Activated naive CD4-positive, alpha-beta T cell treated with Interleukin-2 at 50 U/mL for 16 hours (primary cell): ENCODE results near the gene DLK1.

Source experiments
- DNase-seq: peaks from one replicate; pipeline ENCODE4 v3.0.0-alpha.2; 2020

Gene DLK1

GRCh38 chr14:100693877-100694578 lies 32.7 kb upstream of the DLK1 start:
- no peak for DNase-seq

GRCh38 chr14:100694579-100695422 lies 31.9 kb upstream of the DLK1 start:
- no peak for DNase-seq

GRCh38 chr14:100695423-100695738 lies 31.3 kb upstream of the DLK1 start:
- no peak for DNase-seq

- no peak for DNase-seq
These were observed 30.7 kb upstream of the DLK1 start for GRCh38 chr14:100696008-100696407.

GRCh38 chr14:100696590-100696989 lies 30.1 kb upstream of the DLK1 start:
- no peak for DNase-seq

GRCh38 chr14:100698066-100698465 lies 28.6 kb upstream of the DLK1 start:
- DNase-seq, result no peak

- DNase-seq, result no peak
These were observed 27.8 kb upstream of the DLK1 start for GRCh38 chr14:100698666-100699448.

- no peak for DNase-seq
These were observed 25.4 kb upstream of the DLK1 start for GRCh38 chr14:100701314-100701713.

- no peak for DNase-seq
These were observed 24.1 kb upstream of the DLK1 start for GRCh38 chr14:100702590-100702989.

- no peak for DNase-seq
These were observed 23.1 kb upstream of the DLK1 start for GRCh38 chr14:100703386-100704220.

GRCh38 chr14:100706200-100706599 lies 20.5 kb upstream of the DLK1 start:
- no peak for DNase-seq

GRCh38 chr14:100706860-100707259 lies 19.8 kb upstream of the DLK1 start:
- no peak for DNase-seq

- no peak for DNase-seq
These were observed 18.0 kb upstream of the DLK1 start for GRCh38 chr14:100708425-100709288.

- no peak for DNase-seq
These were observed 17.1 kb upstream of the DLK1 start for GRCh38 chr14:100709289-100710284.

- DNase-seq, result no peak
These were observed 16.3 kb upstream of the DLK1 start for GRCh38 chr14:100710391-100710790.

GRCh38 chr14:100710826-100711462 lies 15.7 kb upstream of the DLK1 start:
- DNase-seq, result no peak

GRCh38 chr14:100711493-100711892 lies 15.2 kb upstream of the DLK1 start:
- DNase-seq, result no peak

- no peak for DNase-seq
These were observed 14.2 kb upstream of the DLK1 start for GRCh38 chr14:100712490-100712889.

- no peak for DNase-seq
These were observed 13.0 kb upstream of the DLK1 start for GRCh38 chr14:100713705-100714104.
